ENCODE measurements around the gene CDC42EP2.

Gene CDC42EP2

DNA sequence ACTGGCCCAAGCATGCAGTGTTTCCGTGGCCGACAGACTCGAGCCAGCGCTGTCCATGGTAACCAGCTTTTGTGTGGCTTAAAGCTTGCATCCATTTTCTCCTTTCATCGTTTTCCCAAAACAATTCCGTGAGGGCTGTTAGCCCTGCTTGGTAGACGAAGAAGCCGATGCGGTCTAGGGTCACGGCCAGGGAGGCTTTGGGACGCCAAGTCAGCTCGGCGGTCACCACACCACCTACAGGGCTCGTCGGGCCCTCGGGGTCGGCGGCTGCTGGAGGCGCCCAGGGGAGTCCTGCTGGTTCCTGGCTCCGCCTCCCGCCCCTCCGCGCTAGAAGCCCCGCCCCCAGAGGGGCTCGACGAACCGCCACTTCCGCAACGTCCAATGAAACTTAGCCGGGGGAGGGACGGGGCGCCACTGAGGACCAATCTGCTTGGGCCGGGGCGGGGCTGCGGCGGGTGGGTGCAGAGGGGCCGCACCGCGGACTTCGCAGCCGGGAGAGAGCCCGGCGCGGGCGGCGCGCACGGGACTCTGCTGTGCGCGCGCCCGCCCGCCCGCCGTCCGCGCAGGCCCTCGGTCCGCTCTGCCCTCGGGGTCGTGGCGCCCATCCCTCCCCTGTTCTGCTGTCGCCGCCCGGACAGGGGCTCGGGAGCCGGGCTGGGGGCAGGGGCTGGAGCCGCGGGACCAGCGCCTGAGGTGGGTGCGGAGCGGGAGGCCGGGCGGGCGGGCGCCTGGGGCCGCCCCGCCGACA is 39.8 kb downstream of the CDC42EP2 start, which contains the start of gene TIGD3:
TIGD3 (plus strand) TSS at position 487 of the 748 bp plus-strand sequence. CDS start 1,058 bp downstream, outside the sequence.
- peak; percentile 96 for DNase-seq (ENCODE audit: low read depth, low spot score)
- peak within 1 kb of the TSS; percentile 50 for H3K4me3 ChIP-seq (ENCODE audit: low read depth, low read length)
- TF ChIP-seq, protein P1, sequence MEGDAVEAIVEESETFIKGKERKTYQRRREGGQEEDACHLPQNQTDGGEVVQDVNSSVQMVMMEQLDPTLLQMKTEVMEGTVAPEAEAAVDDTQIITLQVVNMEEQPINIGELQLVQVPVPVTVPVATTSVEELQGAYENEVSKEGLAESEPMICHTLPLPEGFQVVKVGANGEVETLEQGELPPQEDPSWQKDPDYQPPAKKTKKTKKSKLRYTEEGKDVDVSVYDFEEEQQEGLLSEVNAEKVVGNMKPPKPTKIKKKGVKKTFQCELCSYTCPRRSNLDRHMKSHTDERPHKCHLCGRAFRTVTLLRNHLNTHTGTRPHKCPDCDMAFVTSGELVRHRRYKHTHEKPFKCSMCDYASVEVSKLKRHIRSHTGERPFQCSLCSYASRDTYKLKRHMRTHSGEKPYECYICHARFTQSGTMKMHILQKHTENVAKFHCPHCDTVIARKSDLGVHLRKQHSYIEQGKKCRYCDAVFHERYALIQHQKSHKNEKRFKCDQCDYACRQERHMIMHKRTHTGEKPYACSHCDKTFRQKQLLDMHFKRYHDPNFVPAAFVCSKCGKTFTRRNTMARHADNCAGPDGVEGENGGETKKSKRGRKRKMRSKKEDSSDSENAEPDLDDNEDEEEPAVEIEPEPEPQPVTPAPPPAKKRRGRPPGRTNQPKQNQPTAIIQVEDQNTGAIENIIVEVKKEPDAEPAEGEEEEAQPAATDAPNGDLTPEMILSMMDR (IDR thresholded peaks at IDR 0.05; ENCODE audit: low read depth, low read length) = no peak
- in situ Hi-C loops (cut with HindIII; ENCODE audit: low sequenced_read_pairs) = no loop called here

GRCh38 chr11:65355013-65355775 is 40.5 kb downstream of the CDC42EP2 start:
- no peak for DNase-seq (ENCODE audit: low read depth, low spot score)
- in situ Hi-C loops (cut with HindIII; ENCODE audit: low sequenced_read_pairs) = no loop called here
- TF ChIP-seq, protein P1 (IDR thresholded peaks at IDR 0.05; ENCODE audit: low read depth, low read length) = no peak
- peak overlapping the region; percentile 32 for H3K4me3 ChIP-seq (ENCODE audit: low read depth, low read length)

- TF ChIP-seq, protein P1 (IDR thresholded peaks at IDR 0.05; ENCODE audit: low read depth, low read length) = no peak
- in situ Hi-C loops (cut with HindIII; ENCODE audit: low sequenced_read_pairs) = no loop called here
- peak; percentile 36 for DNase-seq (ENCODE audit: low read depth, low spot score)
Observed at GRCh38 chr11:65355776-65356393, 41.2 kb downstream of the CDC42EP2 start.

GRCh38 chr11:65356394-65356972 is 41.8 kb downstream of the CDC42EP2 start:
- TF ChIP-seq, protein P1 (IDR thresholded peaks at IDR 0.05; ENCODE audit: low read depth, low read length) = no peak
- in situ Hi-C loops (cut with HindIII; ENCODE audit: low sequenced_read_pairs) = no loop called here
- no peak for DNase-seq (ENCODE audit: low read depth, low spot score)
- no peak overlapping the region for H3K4me3 ChIP-seq (ENCODE audit: low read depth, low read length)

More at GRCh38 chr11:65355776-65356393, 41.2 kb downstream of the CDC42EP2 start:
- peak overlapping the region; percentile 13 for H3K4me3 ChIP-seq (ENCODE audit: low read depth, low read length)

- DNase-seq (ENCODE audit: low read depth, low spot score) = no peak
- no peak overlapping the region for H3K4me3 ChIP-seq (ENCODE audit: low read depth, low read length)
- TF ChIP-seq, protein P1 (IDR thresholded peaks at IDR 0.05; ENCODE audit: low read depth, low read length) = no peak
- in situ Hi-C loops (cut with HindIII; ENCODE audit: low sequenced_read_pairs) = no loop called here
Observed at GRCh38 chr11:65357856-65358356, 43.2 kb downstream of the CDC42EP2 start.

Measured in astrocyte of the spinal cord (primary cell).